GM18505 (cell line): Measurements from ENCODE around the gene ELOVL6.

ENCODE experiments used
- ATAC-seq: cut with Tn5 transposase; IDR thresholded peaks from one replicate; pipeline ENCODE4 v1.9.1; 2021; ENCODE audit not compliant: unreplicated experiment
- POLR2A ChIP-seq: IDR thresholded peaks from 4 replicates; pipeline ENCODE4 v1.6.1; 2011; ENCODE audit warnings: borderline replicate concordance; ENCODE audit not compliant: insufficient read depth, insufficient read length; ENCODE audit errors: extremely low read depth

ELOVL6 gene

DNA sequence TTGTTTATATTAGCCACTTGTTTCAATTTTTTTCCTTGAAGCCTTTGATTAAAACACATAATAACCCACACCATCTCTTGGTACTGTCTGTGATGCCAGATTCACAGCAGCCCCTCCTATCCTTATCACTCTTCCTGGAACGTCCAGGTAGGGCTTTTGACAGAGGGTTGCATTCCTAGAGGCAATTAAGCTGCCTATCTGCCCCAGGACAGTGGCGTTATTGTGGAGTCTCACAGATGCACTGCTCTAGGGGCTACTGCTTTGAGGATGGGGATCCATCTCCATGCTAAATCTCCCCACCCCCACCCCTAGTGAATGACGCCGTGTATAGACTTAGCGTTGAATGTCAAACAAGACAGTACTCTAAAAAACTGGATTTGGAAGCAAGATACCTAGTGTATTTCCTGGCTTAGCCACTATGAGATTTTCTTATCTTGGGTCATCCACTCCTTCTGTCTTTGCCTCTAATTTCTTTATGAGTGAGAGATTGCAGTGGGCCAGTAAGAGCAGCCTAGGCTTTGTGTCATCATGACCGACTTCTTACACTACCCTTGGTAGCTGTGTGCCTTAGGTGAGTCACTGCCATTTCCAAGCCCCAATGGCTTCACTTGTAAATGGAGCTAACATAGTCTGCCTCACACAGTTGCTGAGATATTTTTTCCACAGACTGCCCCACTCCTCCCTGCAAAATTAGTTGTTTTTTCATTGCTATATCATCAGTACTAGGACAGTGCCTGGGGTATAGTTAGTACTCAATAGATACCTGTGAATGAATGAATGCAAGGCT, 194.8 kb downstream of the ELOVL6 start:
- TF ChIP-seq POLR2A = no peak
- no peak for ATAC-seq

DNA sequence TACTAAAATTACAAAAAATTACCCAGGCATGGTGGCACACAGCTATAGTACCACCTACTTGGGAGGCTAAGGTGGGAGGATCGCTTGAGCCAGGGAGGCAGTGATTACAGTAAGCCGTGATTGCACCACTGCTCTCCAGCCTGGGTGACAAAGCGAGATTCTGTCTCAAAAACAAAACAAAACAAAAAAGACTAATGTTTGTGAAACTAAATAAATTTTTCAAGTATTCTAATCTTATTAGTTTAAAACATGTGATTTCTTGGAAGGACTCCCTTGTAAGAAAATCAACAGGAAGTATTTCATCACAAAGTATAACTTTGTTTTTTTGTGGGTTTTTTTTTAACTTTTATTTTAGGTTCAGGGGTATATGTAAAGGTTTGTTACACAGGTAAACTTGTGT, 196.1 kb downstream of the ELOVL6 start:
- no peak for TF ChIP-seq POLR2A
- ATAC-seq = no peak

GRCh38 chr4:109999585-109999912, 198.9 kb downstream of the ELOVL6 start:
- no peak for ATAC-seq
- TF ChIP-seq POLR2A = no peak

- peak; percentile 35 for ATAC-seq
- no peak for TF ChIP-seq POLR2A
These were observed 199.4 kb downstream of the ELOVL6 start for GRCh38 chr4:109998867-109999584.

GRCh38 chr4:109996526-109996925, 201.9 kb downstream of the ELOVL6 start:
- TF ChIP-seq POLR2A = no peak
- ATAC-seq = no peak
